Jurkat, Clone E6-1 (cell line): ENCODE measurements around the gene IRGQ.
"Not testable (repeated sequence)": the region's sequence is repeated elsewhere in the genome, so short reads cannot be mapped to it uniquely, and the experiment has no call there.

Source experiments
- DNase-seq: peaks from one replicate; pipeline ENCODE4 v3.0.0-alpha.2; 2011; ENCODE audit warnings: low read depth, low spot score
- H3K4me3 ChIP-seq: 2 replicates; pipeline ENCODE4 v1.5.1; 2011; ENCODE audit warnings: mild to moderate bottlenecking, low read length, control low read depth, moderate library complexity

IRGQ gene

GRCh38 chr19:43605875-43606568 is 10.1 kb upstream of the IRGQ start:
- H3K4me3 ChIP-seq, result no peak overlapping the region
- DNase-seq, result no peak

- DNase-seq, H3K4me3 ChIP-seq: not testable (repeated sequence)
Observed at GRCh38 chr19:43600326-43600725, 4.4 kb upstream of the IRGQ start.

DNA sequence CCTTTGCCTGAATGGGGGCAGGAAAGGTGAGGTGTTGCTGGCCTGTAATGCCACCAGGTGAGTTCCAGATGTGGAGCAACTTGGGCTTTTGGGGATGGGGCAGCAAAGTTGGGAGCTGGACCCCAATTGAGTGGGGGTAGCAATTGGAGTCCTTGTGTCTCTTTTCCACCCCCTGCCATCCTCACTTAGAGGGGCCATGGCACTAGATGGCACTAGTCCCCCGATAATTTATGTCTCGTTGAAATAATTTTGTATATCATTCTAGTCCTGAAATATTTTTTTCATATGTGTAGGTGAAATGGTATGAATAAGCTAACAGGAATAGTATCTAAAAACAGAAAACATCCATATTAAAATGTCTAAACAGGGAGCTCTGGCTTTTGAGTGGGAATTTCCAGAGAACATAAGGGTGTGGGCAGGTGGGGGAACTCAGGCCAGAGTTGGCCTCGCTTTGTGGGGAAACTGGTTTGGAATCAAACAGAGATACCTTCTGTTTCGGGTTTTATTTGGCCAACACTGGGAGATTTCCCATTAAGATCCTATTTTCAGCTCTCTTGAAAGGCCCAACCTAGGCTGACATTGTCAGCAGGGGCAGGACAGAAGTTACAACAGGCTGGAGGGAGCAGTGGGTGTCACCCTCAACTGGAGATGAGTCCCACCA is 3.8 kb upstream of the IRGQ start:
- no peak for DNase-seq
- H3K4me3 ChIP-seq, result no peak overlapping the region

- no peak for DNase-seq
- no peak overlapping the region for H3K4me3 ChIP-seq
Observed at GRCh38 chr19:43598445-43599240, 2.7 kb upstream of the IRGQ start.

DNA sequence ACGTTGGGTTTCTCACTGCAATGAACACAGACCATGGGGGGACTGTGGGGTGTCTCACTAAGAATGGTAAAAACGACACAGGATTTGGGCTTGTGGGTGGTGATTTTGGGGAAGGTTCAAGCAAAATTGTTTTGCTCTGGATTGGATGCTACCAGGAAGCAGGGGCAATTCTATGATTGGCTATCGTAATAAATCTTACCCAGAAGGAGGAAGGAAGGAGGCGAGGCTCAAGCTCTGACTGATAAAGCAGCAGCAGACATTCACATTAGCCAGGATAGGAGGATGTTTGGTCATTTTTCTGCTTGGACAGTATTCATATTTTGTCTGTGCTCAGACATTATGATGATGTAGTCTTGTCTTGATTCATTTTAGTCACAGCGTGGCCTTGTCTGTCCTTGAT is 1.9 kb upstream of the IRGQ start:
- no peak for DNase-seq
- peak overlapping the region; percentile 90 for H3K4me3 ChIP-seq

DNA sequence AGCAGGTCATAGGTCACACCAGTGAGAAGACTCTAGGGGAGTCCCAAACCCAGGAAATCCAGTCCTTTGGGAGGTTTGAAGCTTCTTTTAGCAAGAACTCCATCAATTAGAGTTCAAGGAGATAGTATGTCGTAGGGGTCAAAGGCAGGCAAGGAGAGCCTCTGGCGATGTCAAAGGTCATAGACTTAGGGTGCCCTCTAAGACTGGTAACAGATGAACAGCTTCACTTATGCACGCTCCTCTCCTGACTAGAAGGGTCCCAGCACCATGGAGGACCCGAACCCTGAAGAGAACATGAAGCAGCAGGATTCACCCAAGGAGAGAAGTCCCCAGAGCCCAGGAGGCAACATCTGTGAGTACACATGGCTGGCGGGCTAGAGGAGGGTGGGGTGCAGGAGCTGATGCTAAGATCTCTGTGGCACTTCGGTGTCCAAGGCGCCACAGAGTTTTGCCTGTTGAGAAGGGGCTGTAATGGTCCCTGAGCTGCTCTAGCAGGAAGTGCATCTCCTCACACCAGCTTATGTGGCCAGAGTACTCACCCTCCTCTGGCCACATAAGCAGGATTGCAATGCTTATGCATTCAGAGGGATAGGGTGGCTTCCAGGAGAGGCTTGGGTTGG is 1.0 kb upstream of the IRGQ start:
- DNase-seq, result no peak
- peak overlapping the region; percentile 90 for H3K4me3 ChIP-seq

DNA sequence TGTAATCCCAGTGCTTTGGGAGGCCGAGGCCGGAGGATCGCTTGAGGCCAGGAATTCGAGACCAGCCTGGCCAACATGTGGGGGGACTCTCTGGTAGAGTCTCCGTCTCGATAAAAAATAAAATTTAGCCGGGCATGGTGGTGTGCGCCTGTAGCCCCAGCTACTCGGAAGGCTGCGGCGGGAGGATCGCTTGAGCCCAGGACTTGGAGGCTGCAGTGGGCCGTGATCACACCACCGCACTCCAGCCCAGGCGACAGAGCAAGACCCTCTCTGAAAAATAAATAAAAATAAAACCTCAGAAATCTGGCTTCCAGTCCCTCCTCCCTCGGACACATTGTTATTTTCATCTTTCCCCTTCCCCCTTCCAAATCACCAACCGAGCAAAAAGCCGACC is 332 bp downstream of the IRGQ start:
- no peak for DNase-seq
- peak overlapping the region; percentile 90 for H3K4me3 ChIP-seq

- DNase-seq, result peak; percentile 71
- peak overlapping the region; percentile 90 for H3K4me3 ChIP-seq
Observed at GRCh38 chr19:43594710-43595604, 977 bp downstream of the IRGQ start.

DNA sequence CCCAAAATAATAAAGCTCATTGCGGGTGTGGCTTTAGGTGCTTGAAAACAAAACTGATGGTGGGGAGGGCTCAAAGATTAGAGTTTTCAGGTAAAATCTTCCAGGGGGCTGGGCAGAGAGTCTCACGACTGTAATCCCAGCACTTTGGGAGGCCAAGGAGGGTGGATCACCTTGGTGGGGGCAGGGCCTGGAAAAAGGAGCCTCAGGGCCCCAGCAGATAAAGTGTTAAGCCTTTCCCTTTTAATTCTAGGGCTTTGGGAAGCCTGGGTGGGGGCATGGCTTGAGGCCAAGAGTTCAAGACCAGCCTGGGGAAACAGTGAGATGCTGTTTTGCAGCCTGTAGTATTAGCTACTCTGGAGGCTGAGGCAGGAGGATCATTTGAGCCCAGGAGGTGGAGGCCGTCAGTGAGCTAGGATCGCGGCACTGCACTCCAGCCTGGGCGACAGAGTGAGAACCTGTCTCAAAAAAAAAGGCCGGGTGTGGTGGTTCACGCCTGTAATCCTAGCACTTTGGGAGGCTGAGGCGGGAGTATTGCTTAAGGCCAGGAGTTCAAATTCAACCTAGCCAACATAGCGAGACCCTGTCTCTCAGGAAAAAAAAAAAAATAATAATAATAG is 1.7 kb downstream of the IRGQ start:
- no peak for DNase-seq
- peak overlapping the region; percentile 90; the same call in 1 of the 2 replicates for H3K4me3 ChIP-seq

DNA sequence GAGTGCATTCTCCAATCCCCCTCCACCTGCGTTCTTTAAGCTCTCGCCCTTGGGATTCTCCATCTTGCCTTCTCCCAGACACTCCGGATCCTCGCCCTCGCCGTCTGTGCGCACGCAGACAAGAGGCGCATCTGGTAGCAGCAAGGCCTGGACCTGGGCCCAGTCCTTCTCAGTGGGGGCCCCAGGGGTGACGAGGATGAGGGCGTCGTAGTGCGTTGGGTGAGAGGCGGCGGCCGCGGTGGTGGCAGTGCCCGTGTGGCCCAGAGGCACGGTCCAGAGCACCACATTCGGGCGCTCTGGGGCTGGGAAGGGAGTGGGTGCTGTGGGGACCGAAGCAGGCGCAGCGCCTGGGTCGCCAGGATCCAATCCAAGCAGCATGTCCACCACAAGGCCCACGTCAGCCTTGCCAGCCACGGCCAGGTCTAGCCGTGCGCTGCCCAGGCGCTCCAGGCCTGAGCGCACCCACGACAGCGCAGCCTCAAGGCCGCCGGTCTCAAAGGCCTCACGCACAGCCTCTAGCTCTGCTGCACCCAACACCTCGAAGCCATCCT is 3.1 kb downstream of the IRGQ start:
- DNase-seq, result no peak
- no peak overlapping the region for H3K4me3 ChIP-seq

- DNase-seq, result no peak
- H3K4me3 ChIP-seq, result no peak overlapping the region
Observed at GRCh38 chr19:43591904-43592772, 3.8 kb downstream of the IRGQ start.

DNA sequence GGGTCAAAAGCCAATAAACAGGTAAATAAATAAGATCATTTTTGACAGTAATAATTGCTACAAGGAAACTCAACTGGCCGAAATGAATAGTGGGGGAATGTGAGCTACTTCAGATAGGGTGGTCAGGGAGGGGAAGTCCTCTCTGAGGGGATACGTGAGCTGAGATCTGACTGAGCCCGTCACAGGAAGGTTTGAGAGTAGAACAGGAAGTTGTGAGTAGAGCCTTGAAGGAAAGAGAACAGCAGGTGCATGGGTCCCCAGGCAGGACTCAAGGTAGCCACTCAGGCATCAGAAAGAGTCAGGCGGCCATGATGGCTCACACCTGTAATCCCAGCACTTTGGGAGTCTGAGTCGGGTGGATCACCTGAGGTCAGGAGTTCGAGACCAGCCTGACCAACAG is 6.3 kb downstream of the IRGQ start:
- DNase-seq, result no peak
- H3K4me3 ChIP-seq, result no peak overlapping the region

GRCh38 chr19:43589277-43589676 is 6.7 kb downstream of the IRGQ start:
- no peak for DNase-seq
- no peak overlapping the region for H3K4me3 ChIP-seq

DNA sequence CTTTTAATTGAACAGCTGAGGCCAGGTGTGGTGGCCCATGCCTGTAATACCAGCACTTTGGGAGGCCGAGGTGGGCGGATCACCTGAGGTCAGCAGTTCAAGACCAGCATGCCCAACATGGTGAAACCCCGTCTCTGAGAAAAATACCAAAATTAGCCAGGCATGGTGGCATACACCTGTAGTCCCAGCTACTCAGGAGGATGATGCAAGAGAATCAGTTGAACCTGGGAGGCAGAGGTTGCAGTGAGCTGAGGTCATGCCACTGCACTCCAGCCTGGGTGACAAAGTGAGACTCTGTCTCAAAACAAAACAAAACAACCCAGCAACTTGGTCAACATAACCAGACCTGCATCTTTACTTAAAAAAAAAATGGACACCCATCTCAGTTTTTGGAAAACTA is 8.9 kb downstream of the IRGQ start:
- DNase-seq, H3K4me3 ChIP-seq: not testable (repeated sequence)

DNA sequence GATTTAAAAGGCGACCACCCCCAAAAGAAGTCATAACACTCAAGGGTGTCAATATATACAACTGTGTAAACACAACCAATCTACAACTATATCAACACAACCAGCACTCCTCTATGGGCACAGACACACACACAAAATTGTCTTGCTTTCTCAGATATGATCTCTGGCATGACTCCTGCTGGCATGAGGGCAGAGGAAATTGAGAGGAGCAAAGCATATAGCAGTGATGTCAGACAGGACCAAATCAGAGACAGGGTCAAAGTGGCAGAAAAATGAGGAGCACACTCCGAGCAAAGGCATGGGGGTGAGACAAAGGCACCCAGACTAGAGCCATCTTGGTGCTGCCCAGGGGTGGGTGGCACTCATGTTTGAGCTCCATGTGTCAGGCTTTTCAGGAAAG is 9.6 kb downstream of the IRGQ start:
- no peak overlapping the region for H3K4me3 ChIP-seq
- no peak for DNase-seq

DNA sequence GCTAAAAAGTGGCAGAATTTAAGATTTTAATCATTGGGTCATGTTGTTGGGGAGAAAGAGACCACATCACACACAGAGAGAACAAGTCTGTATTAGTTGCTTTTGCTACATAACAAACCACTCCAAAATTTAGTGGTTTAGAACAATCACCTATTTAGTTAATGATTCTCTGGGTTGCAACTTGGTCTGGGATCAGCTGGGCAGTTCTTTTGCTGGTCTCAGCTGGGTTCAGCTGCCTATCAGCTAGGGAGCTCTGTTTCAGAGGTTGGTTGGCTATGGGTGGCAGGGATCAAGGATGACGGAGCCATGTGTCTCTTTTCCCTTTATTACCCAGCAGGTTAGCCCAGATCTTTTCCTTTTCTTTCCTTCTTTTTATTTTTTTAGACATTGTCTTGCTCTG is 11.4 kb downstream of the IRGQ start:
- H3K4me3 ChIP-seq, result no peak overlapping the region

GRCh38 chr19:43582495-43582894 is 13.4 kb downstream of the IRGQ start:
- H3K4me3 ChIP-seq, result no peak overlapping the region
- no peak for DNase-seq

More for the DNA sequence above, 11.4 kb downstream of the IRGQ start:
- DNase-seq, result no peak
